Endodermal cell (in vitro differentiated cells): ENCODE data around the gene C22orf23. TPM values are rescaled to one million over a fixed set of nuclear protein-coding genes. Genes with fewer than 3 reads are reported as not detected.
A peak's percentile ranks its signal among the peaks of the same experiment; 100 is the strongest.

ENCODE experiments used
- DNase-seq: peaks from one replicate; pipeline ENCODE4 v3.0.0-alpha.2; 2017
- H3K27ac ChIP-seq: 2 replicates; pipeline ENCODE4 v1.5.1; 2013; ENCODE audit warnings: mild to moderate bottlenecking, low read depth, low read length, moderate library complexity
- H3K27me3 ChIP-seq: 2 replicates; pipeline ENCODE4 v1.6.1; 2013; ENCODE audit warnings: mild to moderate bottlenecking, low read length, moderate library complexity; ENCODE audit not compliant: insufficient read depth, control insufficient read depth, poor library complexity, severe bottlenecking
- H3K36me3 ChIP-seq: 2 replicates; pipeline ENCODE4 v1.7.0; 2013; ENCODE audit warnings: mild to moderate bottlenecking, low read length, moderate library complexity; ENCODE audit not compliant: control insufficient read depth, insufficient read depth
- H3K4me1 ChIP-seq: one replicate; pipeline ENCODE4 v1.7.0; 2013; ENCODE audit warnings: low read length; ENCODE audit not compliant: control insufficient read depth, insufficient read depth
- H3K4me3 ChIP-seq: 2 replicates; pipeline ENCODE4 v1.5.1; 2013; ENCODE audit warnings: mild to moderate bottlenecking, low read length, moderate library complexity
- H3K9ac ChIP-seq: 2 replicates; pipeline ENCODE4 v1.6.1; 2013; ENCODE audit warnings: mild to moderate bottlenecking, low read length, moderate library complexity; ENCODE audit not compliant: poor library complexity, severe bottlenecking; ENCODE audit errors: extremely low read depth
- H3K9me3 ChIP-seq: 2 replicates; pipeline ENCODE4 v1.6.1; 2013; ENCODE audit warnings: mild to moderate bottlenecking, low read length, moderate library complexity; ENCODE audit not compliant: control insufficient read depth
- H3K27ac Mint-ChIP-seq: 2 replicates; pipeline ENCODE4 v1.8.0; 2020; ENCODE audit warnings: mixed read lengths
- H3K27me3 Mint-ChIP-seq: 2 replicates; pipeline ENCODE4 v1.8.0; 2021; ENCODE audit warnings: mild to moderate bottlenecking, mixed read lengths; ENCODE audit not compliant: insufficient read depth
- H3K36me3 Mint-ChIP-seq: 2 replicates; pipeline ENCODE4 v1.8.0; 2020; ENCODE audit warnings: low read depth, mixed read lengths
- H3K4me1 Mint-ChIP-seq: 2 replicates; pipeline ENCODE4 v1.8.0; 2020; ENCODE audit warnings: mixed read lengths
- H3K4me3 Mint-ChIP-seq: 2 replicates; pipeline ENCODE4 v1.8.0; 2020; ENCODE audit warnings: mild to moderate bottlenecking, moderate library complexity, mixed read lengths
- H3K9me3 Mint-ChIP-seq: 2 replicates; pipeline ENCODE4 v1.8.0; 2020; ENCODE audit warnings: mild to moderate bottlenecking, mixed read lengths
- CTCF ChIP-seq: fragments of 200-600 bp; sonication (generic); conservative IDR thresholded peaks from 2 replicates; pipeline ENCODE4 v1.5.0; 2021; ENCODE audit warnings: antibody characterized with exemption, mild to moderate bottlenecking
- WGBS, 2 experiments: methylation state at CpG; one replicate each; pipeline versions ENCODE4 v1.1.5 to v1.1.7; 2013; ENCODE audit warnings: missing lambda C conversion rate in 2 of 2, mixed read lengths in 1 of 2; ENCODE audit not compliant: insufficient coverage in 1 of 2, insufficient read length in 1 of 2; 5-methylcytosine and 5-hydroxymethylcytosine counted together
- total RNA-seq, 2 donors: library from RNA; stranded (reverse); fragmentation: NEBNext Ultra II Directional in 1 of 2; extraction: Animal tissue kit (Norgen Biotek cat#: 25700) in 1 of 2; gene quantifications; 2 replicates in 1 of 2; 3 replicates in 1 of 2; pipeline ENCODE4 v1.2.1, GENCODE V29; 2021

The C22orf23 gene
- total RNA-seq, 2 donors from 2014 or later = 0.29 to 0.44 TPM

- H3K4me1 Mint-ChIP-seq = peaks cover 49% of the 10 kb centered on the region
- Histone ChIP-seq H3K4me1 (peaks cover 43% of the 10 kb centered on the region), H3K27ac (no peak overlapping the region), H3K36me3 (no peaks in the 10 kb centered on the region), H3K9ac (no peak overlapping the region), H3K9me3 (no peaks in the 10 kb centered on the region), H3K27me3 (no peaks in the 10 kb centered on the region), H3K4me3 (no peak overlapping the region)
- H3K27me3 Mint-ChIP-seq = peaks cover 9% of the 10 kb centered on the region
- TF ChIP-seq CTCF = no peak
- WGBS, 2 experiments = 78% methylated on average over 2 of the region's 2 CpGs; no CpG with 5 or more reads in 1 of the 2 experiments
- no peak for DNase-seq
- H3K9me3 Mint-ChIP-seq = no peaks in the 10 kb centered on the region
- H3K4me3 Mint-ChIP-seq = no peak overlapping the region
- peak overlapping the region; percentile 82 for H3K27ac Mint-ChIP-seq
- H3K36me3 Mint-ChIP-seq = no peaks in the 10 kb centered on the region
Measured at GRCh38 chr22:37897807-37898206, 55.6 kb downstream of the C22orf23 start.

GRCh38 chr22:37896939-37897338 is 56.5 kb downstream of the C22orf23 start:
- peaks cover 9% of the 10 kb centered on the region for H3K27me3 Mint-ChIP-seq
- peaks cover 3% of the 10 kb centered on the region for H3K36me3 Mint-ChIP-seq
- H3K27ac ChIP-seq = peak overlapping the region; percentile 61
- H3K36me3 ChIP-seq = peaks cover 3% of the 10 kb centered on the region
- no peaks in the 10 kb centered on the region for H3K9me3 ChIP-seq
- H3K4me3 Mint-ChIP-seq = no peak overlapping the region
- peak overlapping the region; percentile 92 for H3K27ac Mint-ChIP-seq
- WGBS, 2 experiments = 75 to 88% methylated on average over 2 to 3 of the region's 3 CpGs
- H3K9me3 Mint-ChIP-seq = no peaks in the 10 kb centered on the region
- no peak for TF ChIP-seq CTCF
- peaks cover 43% of the 10 kb centered on the region for H3K4me1 ChIP-seq
- H3K4me3 ChIP-seq = no peak overlapping the region
- no peaks in the 10 kb centered on the region for H3K27me3 ChIP-seq
- H3K9ac ChIP-seq = no peak overlapping the region
- no peak for DNase-seq
- peaks cover 50% of the 10 kb centered on the region for H3K4me1 Mint-ChIP-seq

- Mint-ChIP-seq H3K27me3 (peaks cover 2% of the 10 kb centered on the region), H3K4me1 (peaks cover 50% of the 10 kb centered on the region), H3K36me3 (peaks cover 3% of the 10 kb centered on the region), H3K9me3 (no peaks in the 10 kb centered on the region), H3K4me3 (no peak overlapping the region), H3K27ac (peak overlapping the region; percentile 82)
- H3K9me3 ChIP-seq = no peaks in the 10 kb centered on the region
- no peak for TF ChIP-seq CTCF
- peak; percentile 68 for DNase-seq
- H3K4me3 ChIP-seq = no peak overlapping the region
- peak overlapping the region; percentile 18 for H3K9ac ChIP-seq
- H3K36me3 ChIP-seq = peaks cover 10% of the 10 kb centered on the region
- no peaks in the 10 kb centered on the region for H3K27me3 ChIP-seq
- no peak overlapping the region for H3K27ac ChIP-seq
- H3K4me1 ChIP-seq = peaks cover 43% of the 10 kb centered on the region
- 80% methylated on average over 1 to 5 of the region's 5 CpGs for WGBS, 2 experiments
Measured at GRCh38 chr22:37896181-37896592, 57.2 kb downstream of the C22orf23 start.
